HL-60 (cell line): Measurements from ENCODE around the gene PRKAB2.

Experiments used
- DNase-seq, 2 experiments: peaks; one replicate each; pipeline ENCODE4 v3.0.0-alpha.2; 2010 to 2020; ENCODE audit warnings: low read depth in 1 of 2, low spot score in 1 of 2
- H3K27ac ChIP-seq: fragments of 250-450 bp; sonication (Bioruptor Pico); replicated peaks from 2 replicates; pipeline ENCODE4 v1.5.1; 2020; ENCODE audit warnings: mild to moderate bottlenecking, moderate library complexity
- H3K27me3 ChIP-seq: fragments of 250-450 bp; sonication (Bioruptor Pico); 2 replicates; pipeline ENCODE4 v1.5.1; 2021; ENCODE audit warnings: mild to moderate bottlenecking, moderate library complexity; ENCODE audit not compliant: insufficient read depth, poor library complexity, severe bottlenecking
- H3K4me3 ChIP-seq: replicated peaks from 2 replicates; pipeline ENCODE4 v1.5.1; 2011; ENCODE audit warnings: mild to moderate bottlenecking, control low read depth, low read length; ENCODE audit not compliant: insufficient read depth
- CTCF ChIP-seq: IDR thresholded peaks from one replicate; pipeline ENCODE4 v1.5.1; 2011; ENCODE audit warnings: low read length, control low read depth, inconsistent platforms; ENCODE audit not compliant: insufficient read depth
- GABPA ChIP-seq: IDR thresholded peaks from 2 replicates; pipeline ENCODE4 v1.6.1; 2012; ENCODE audit warnings: low read depth
- POLR2AphosphoS5 ChIP-seq: IDR thresholded peaks from 2 replicates; pipeline ENCODE4 v1.6.1; 2012; ENCODE audit warnings: low read depth
- REST ChIP-seq: IDR thresholded peaks from 2 replicates; pipeline ENCODE4 v1.6.1; 2012; ENCODE audit warnings: low read depth; ENCODE audit not compliant: insufficient replicate concordance
- SPI1 ChIP-seq: IDR thresholded peaks from 2 replicates; pipeline ENCODE4 v1.6.1; 2012; ENCODE audit warnings: low read depth, mild to moderate bottlenecking, borderline replicate concordance

The PRKAB2 gene

GRCh38 chr1:147168626-147169058 lies 3.6 kb downstream of the PRKAB2 start:
- no peak overlapping the region for H3K27ac ChIP-seq
- H3K4me3 ChIP-seq: no peak overlapping the region
- DNase-seq: no peak
- no peaks in the 10 kb centered on the region for H3K27me3 ChIP-seq
- no peak for TF ChIP-seq REST
- no peak for TF ChIP-seq GABPA
- no peak for TF ChIP-seq CTCF
- TF ChIP-seq SPI1: no peak
- TF ChIP-seq POLR2AphosphoS5: no peak

DNA sequence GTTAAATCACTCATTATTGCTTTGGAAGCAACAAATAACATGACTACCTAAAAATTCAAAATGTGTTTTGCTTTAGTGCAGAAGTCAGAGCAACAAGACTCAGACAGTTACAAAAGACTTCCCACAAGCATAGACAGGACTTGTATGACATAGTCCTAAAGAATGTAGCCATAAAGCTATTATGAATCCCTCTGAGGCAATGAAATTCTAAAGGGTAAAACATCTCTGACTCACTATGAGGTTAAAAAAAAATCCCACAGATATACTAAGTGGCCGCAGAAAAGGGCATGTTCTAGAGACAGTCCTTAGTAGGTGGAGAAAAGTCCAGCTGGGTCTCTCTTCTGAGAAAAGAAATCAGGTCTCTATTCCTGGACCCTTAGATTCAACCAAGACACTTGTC lies 4.9 kb downstream of the PRKAB2 start:
- Histone ChIP-seq H3K27ac (no peak overlapping the region), H3K27me3 (no peaks in the 10 kb centered on the region), H3K4me3 (no peak overlapping the region)
- DNase-seq: no peak
- TF ChIP-seq REST: no peak
- TF ChIP-seq POLR2AphosphoS5: no peak
- no peak for TF ChIP-seq SPI1
- TF ChIP-seq GABPA: no peak
- TF ChIP-seq CTCF: no peak

- TF ChIP-seq CTCF (no peak), GABPA (no peak), POLR2AphosphoS5 (no peak), SPI1 (no peak), REST (no peak)
- Histone ChIP-seq H3K27me3 (no peaks in the 10 kb centered on the region), H3K27ac (no peak overlapping the region), H3K4me3 (no peak overlapping the region)
- DNase-seq: no peak
Observed at GRCh38 chr1:147163019-147163418, 9.3 kb downstream of the PRKAB2 start.
